Measurements from ENCODE around the gene KMT5C. TPM values are rescaled to one million over a fixed set of nuclear protein-coding genes. Genes with fewer than 3 reads are reported as not detected.

KMT5C gene
- polyA plus RNA-seq, 3 donors = 0.89 to 26.9 (median 1.5) TPM

GRCh38 chr19:55387736-55388497, 48.2 kb downstream of the KMT5C start:
- H2AFZ ChIP-seq (ENCODE audit: insufficient read depth, low read depth, low read length, poor library complexity, severe bottlenecking) = no peak overlapping the region
- WGBS (ENCODE audit: insufficient coverage) = 91% methylated on average over 10 of the region's 24 CpGs
- H3K27me3 ChIP-seq (ENCODE audit: control insufficient read depth in 2 of 2, insufficient read depth in 2 of 2, low read length in 2 of 2) = no peaks in the 10 kb centered on the region
- H3K36me3 ChIP-seq (replicated peaks in 1 of 2; ENCODE audit: control insufficient read depth in 1 of 2, insufficient read depth in 2 of 2, low read length in 2 of 2) = peaks cover 40 to 43% of the 10 kb centered on the region in 2 donors
- H3K4me1 ChIP-seq (ENCODE audit: control insufficient read depth in 1 of 2, insufficient read depth in 2 of 2, low read length in 2 of 2) = peaks cover 41 to 54% of the 10 kb centered on the region in 2 donors
- peak overlapping the region in 1 of 2 donors; percentile 100 for H3K4me3 Mint-ChIP-seq
- peak overlapping the region in 1 of 2 donors; percentile 93 for H3K27ac ChIP-seq (ENCODE audit: low read depth in 1 of 2, low read length in 2 of 2)
- H3K4me2 ChIP-seq (replicated peaks; ENCODE audit: extremely low read depth, low read length, poor library complexity, severe bottlenecking) = peak overlapping the region; percentile 99
- H4K20me1 ChIP-seq (ENCODE audit: insufficient read depth, low read length) = peaks cover 71% of the 10 kb centered on the region
- H3K27me3 Mint-ChIP-seq (ENCODE audit: low read depth in 3 of 3) = peaks cover 0 to 4% (median 1%) of the 10 kb centered on the region in 3 donors
- no peak for DNase-seq
- H3K4me3 ChIP-seq (replicated peaks in 1 of 3; ENCODE audit: low read depth in 2 of 3, low read length in 3 of 3) = peak overlapping the region in 1 of 3 experiments; percentile 92
- peaks cover 0 to 2% (median 0%) of the 10 kb centered on the region in 7 donors for H3K9me3 Mint-ChIP-seq
- no peak for TF ChIP-seq CTCF (IDR thresholded peaks at IDR 0.05)
- no peaks in the 10 kb centered on the region for H3K9me3 ChIP-seq (replicated peaks in 1 of 2; ENCODE audit: control insufficient read depth in 1 of 2, insufficient read depth in 1 of 2, low read length in 2 of 2)
- intact Hi-C loops (cut with micrococcal nuclease) = loop anchor here (2.0 to 5.0 kb wide), 2 partner anchors 19 to 86 kb away; partner anchors contain the start of gene UBE2S (in 1 of the 2)
- H3K9ac ChIP-seq (ENCODE audit: insufficient read depth, low read length, poor library complexity, severe bottlenecking) = peak overlapping the region; percentile 83
- peaks cover 39 to 47% of the 10 kb centered on the region in 2 donors for H3K36me3 Mint-ChIP-seq
- H3K27ac Mint-ChIP-seq = peak overlapping the region in 5 of 7 donors; percentile 5 to 99 (median 57)
- peaks cover 58% of the 10 kb centered on the region for H3K4me1 Mint-ChIP-seq
- peaks cover 43% of the 10 kb centered on the region for H3K79me2 ChIP-seq (ENCODE audit: insufficient read depth, low read length)

- Histone ChIP-seq H3K36me3 (replicated peaks in 1 of 2; ENCODE audit: control insufficient read depth in 1 of 2, insufficient read depth in 2 of 2, low read length in 2 of 2) (peaks cover 40 to 43% of the 10 kb centered on the region in 2 donors), H3K9ac (ENCODE audit: insufficient read depth, low read length, poor library complexity, severe bottlenecking) (no peak overlapping the region), H3K4me1 (ENCODE audit: control insufficient read depth in 1 of 2, insufficient read depth in 2 of 2, low read length in 2 of 2) (peaks cover 30 to 41% of the 10 kb centered on the region in 2 donors), H3K79me2 (ENCODE audit: insufficient read depth, low read length) (peaks cover 43% of the 10 kb centered on the region), H3K4me3 (replicated peaks in 1 of 3; ENCODE audit: low read depth in 2 of 3, low read length in 3 of 3) (no peak overlapping the region), H2AFZ (ENCODE audit: insufficient read depth, low read depth, low read length, poor library complexity, severe bottlenecking) (no peak overlapping the region), H3K27ac (ENCODE audit: low read depth in 1 of 2, low read length in 2 of 2) (peak overlapping the region in 1 of 2 donors; percentile 50), H4K20me1 (ENCODE audit: insufficient read depth, low read length) (peaks cover 75% of the 10 kb centered on the region), H3K4me2 (replicated peaks; ENCODE audit: extremely low read depth, low read length, poor library complexity, severe bottlenecking) (no peak overlapping the region), H3K9me3 (replicated peaks in 1 of 2; ENCODE audit: control insufficient read depth in 1 of 2, insufficient read depth in 1 of 2, low read length in 2 of 2) (no peaks in the 10 kb centered on the region), H3K27me3 (ENCODE audit: control insufficient read depth in 2 of 2, insufficient read depth in 2 of 2, low read length in 2 of 2) (no peaks in the 10 kb centered on the region)
- intact Hi-C loops (cut with micrococcal nuclease) = loop anchor here in 1 of 2 donors (5.0 kb wide), 1 partner anchor 87 kb away; no protein-coding TSS in a partner anchor
- DNase-seq = no peak
- TF ChIP-seq CTCF (IDR thresholded peaks at IDR 0.05) = no peak
- Mint-ChIP-seq H3K27me3 (ENCODE audit: low read depth in 3 of 3) (peaks cover 0 to 1% (median 0%) of the 10 kb centered on the region in 3 donors), H3K4me1 (peaks cover 48% of the 10 kb centered on the region), H3K9me3 (peaks cover 0 to 2% (median 0%) of the 10 kb centered on the region in 7 donors), H3K36me3 (peaks cover 39 to 47% of the 10 kb centered on the region in 2 donors), H3K27ac (peak overlapping the region in 3 of 7 donors; percentile 16 to 59 (median 42)), H3K4me3 (no peak overlapping the region)
- 95% methylated on average over 19 of the region's 21 CpGs for WGBS (ENCODE audit: insufficient coverage)
These were observed 50.0 kb downstream of the KMT5C start for GRCh38 chr19:55389386-55390317.
